ENCODE data around the gene DOP1A. TPM values are rescaled to one million over a fixed set of nuclear protein-coding genes. Genes with fewer than 3 reads are reported as not detected.

Gene DOP1A, protein sequence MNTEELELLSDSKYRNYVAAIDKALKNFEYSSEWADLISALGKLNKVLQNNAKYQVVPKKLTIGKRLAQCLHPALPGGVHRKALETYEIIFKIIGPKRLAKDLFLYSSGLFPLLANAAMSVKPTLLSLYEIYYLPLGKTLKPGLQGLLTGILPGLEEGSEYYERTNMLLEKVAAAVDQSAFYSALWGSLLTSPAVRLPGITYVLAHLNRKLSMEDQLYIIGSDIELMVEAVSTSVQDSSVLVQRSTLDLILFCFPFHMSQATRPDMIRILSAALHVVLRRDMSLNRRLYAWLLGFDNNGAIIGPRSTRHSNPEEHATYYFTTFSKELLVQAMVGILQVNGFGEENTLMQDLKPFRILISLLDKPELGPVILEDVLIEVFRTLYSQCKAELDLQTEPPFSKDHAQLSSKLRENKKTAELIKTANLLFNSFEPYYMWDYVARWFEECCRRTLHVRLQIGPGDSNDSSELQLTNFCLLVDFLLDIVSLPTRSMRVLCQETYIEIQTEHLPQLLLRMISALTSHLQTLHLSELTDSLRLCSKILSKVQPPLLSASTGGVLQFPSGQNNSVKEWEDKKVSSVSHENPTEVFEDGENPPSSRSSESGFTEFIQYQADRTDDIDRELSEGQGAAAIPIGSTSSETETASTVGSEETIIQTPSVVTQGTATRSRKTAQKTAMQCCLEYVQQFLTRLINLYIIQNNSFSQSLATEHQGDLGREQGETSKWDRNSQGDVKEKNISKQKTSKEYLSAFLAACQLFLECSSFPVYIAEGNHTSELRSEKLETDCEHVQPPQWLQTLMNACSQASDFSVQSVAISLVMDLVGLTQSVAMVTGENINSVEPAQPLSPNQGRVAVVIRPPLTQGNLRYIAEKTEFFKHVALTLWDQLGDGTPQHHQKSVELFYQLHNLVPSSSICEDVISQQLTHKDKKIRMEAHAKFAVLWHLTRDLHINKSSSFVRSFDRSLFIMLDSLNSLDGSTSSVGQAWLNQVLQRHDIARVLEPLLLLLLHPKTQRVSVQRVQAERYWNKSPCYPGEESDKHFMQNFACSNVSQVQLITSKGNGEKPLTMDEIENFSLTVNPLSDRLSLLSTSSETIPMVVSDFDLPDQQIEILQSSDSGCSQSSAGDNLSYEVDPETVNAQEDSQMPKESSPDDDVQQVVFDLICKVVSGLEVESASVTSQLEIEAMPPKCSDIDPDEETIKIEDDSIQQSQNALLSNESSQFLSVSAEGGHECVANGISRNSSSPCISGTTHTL (N-terminal part only)
- polyA plus RNA-seq (2012; ENCODE audit: insufficient read length, low read depth) = 1.8 TPM

DNA sequence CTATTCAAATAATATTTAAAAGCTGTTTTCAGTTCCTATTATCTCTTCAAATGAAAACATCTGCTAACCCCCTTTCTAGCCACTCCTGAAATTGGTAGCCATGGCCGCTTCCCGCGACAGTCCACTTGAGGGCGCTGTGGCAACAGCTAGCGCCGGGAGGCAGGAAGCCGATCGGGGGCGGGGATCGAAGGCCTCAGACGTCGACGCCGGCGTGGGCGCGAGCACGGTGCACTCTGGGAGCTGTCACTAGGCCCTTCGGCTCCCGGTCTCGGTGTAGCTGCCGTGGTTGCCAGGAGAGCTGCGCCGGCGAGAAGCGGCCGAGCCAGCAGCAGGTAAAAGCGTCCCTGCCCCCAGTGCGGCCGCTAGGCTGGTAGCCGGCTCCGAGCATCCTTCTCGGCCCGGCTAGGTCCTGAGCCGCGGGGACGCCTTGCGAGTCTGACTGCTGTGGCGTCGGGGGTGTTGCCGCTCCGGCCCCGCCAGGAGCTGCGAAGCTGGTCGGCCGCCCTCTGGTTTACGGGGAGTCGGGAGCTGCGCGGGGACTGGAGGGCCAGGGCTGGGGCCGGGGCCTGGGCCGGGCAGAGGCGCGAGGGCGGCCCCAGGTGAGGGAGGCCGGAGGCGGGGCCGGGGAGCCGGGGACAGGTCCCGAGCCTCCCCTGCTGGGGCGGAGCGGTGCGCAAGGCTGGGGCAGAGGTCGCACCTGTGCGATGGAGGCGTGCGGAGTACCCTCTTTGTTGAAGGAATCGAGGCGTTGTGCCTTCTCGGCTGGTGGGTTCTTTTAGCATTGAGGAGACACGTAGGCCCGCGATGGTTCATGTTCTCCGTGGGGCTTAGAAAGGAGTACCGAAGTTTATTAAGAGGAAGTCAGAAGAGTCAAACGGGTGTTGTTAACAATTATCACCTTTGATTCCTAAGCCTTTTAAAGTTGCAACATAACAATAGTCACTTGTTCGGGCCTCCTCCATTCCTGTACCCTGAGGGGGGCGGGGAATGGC lies at the start of gene DOP1A:
Gene DOP1A (plus strand): TSS at position 224 of the 992 bp plus-strand sequence. CDS start 29,307 bp downstream, outside the sequence.
- TF ChIP-seq REST (IDR thresholded peaks at IDR 0.05; ENCODE audit: insufficient read depth in 1 of 2, low read depth in 2 of 2, low read length in 2 of 2) = no peak
- TF ChIP-seq SIN3A (IDR thresholded peaks at IDR 0.05; ENCODE audit: borderline replicate concordance, insufficient read depth, low read length) = no peak; the same call in 1 of the 2 replicates
- TF ChIP-seq POLR2AphosphoS5 (IDR thresholded peaks at IDR 0.05; ENCODE audit: low read depth, low read length) = peak; percentile 51; the same call in 1 of the 2 replicates
- TF ChIP-seq TAF1 (IDR thresholded peaks at IDR 0.05; ENCODE audit: borderline replicate concordance, insufficient read depth, low read length) = 0 out of 2 replicates have a peak, but pooled peaks have one; percentile 45
- peak; percentile 94 for TF ChIP-seq FOXP2 (optimal IDR thresholded peaks at IDR 0.05; ENCODE audit: borderline replicate concordance, extremely low read depth, extremely low read length, insufficient read depth)

DNA sequence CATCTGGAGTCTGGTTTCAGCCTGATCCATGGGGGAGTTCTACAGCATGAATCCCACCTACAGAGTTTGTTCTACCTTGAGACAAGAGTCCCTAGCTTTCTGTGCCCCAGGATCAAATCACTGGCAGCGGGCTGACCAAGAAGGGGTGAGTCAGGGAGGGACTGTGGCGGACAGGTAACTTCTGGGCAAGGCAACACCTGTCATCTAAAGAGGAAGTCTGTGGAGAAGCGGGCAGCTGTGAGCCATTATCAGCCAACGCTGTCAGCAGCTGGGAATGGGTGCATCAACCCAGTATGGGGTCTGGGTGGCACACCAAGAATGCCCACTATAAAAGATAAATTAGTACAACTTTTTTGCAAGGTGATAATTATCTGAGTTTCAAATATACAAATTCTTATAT lies 47.7 kb upstream of the DOP1A start:
- TF ChIP-seq REST (IDR thresholded peaks at IDR 0.05; ENCODE audit: insufficient read depth in 1 of 2, low read depth in 2 of 2, low read length in 2 of 2) (no peak), TAF1 (IDR thresholded peaks at IDR 0.05; ENCODE audit: borderline replicate concordance, insufficient read depth, low read length) (no peak), FOXP2 (optimal IDR thresholded peaks at IDR 0.05; ENCODE audit: borderline replicate concordance, extremely low read depth, extremely low read length, insufficient read depth) (no peak), POLR2AphosphoS5 (IDR thresholded peaks at IDR 0.05; ENCODE audit: low read depth, low read length) (no peak), SIN3A (IDR thresholded peaks at IDR 0.05; ENCODE audit: borderline replicate concordance, insufficient read depth, low read length) (no peak)

- TF ChIP-seq POLR2AphosphoS5 (IDR thresholded peaks at IDR 0.05; ENCODE audit: low read depth, low read length) = no peak
- TF ChIP-seq REST (IDR thresholded peaks at IDR 0.05; ENCODE audit: insufficient read depth in 1 of 2, low read depth in 2 of 2, low read length in 2 of 2) = no peak
- no peak for TF ChIP-seq SIN3A (IDR thresholded peaks at IDR 0.05; ENCODE audit: borderline replicate concordance, insufficient read depth, low read length)
- no peak for TF ChIP-seq TAF1 (IDR thresholded peaks at IDR 0.05; ENCODE audit: borderline replicate concordance, insufficient read depth, low read length)
- TF ChIP-seq FOXP2 (optimal IDR thresholded peaks at IDR 0.05; ENCODE audit: borderline replicate concordance, extremely low read depth, extremely low read length, insufficient read depth) = no peak
These were observed 35.8 kb upstream of the DOP1A start for GRCh38 chr6:83031689-83032088.

DNA sequence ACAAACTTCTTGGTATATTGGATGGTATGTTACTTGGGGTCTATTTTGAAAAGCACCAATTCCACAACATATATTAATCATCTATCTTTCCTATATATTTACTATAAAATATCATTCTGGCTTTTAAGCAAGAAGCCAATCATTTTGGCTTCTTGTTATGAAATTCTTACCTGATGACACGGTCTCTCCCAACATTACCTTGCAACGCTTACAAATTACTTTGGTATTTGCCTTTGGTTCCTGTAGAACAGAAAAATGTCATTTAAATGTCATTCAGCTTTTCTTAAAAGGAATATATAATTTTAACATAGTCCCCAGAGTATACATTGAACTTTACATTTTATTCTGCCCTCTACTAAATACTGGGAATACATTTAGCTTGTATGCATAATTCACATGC lies 29.2 kb upstream of the DOP1A start:
- TF ChIP-seq SIN3A (IDR thresholded peaks at IDR 0.05; ENCODE audit: borderline replicate concordance, insufficient read depth, low read length) (no peak), FOXP2 (optimal IDR thresholded peaks at IDR 0.05; ENCODE audit: borderline replicate concordance, extremely low read depth, extremely low read length, insufficient read depth) (no peak), REST (IDR thresholded peaks at IDR 0.05; ENCODE audit: insufficient read depth in 1 of 2, low read depth in 2 of 2, low read length in 2 of 2) (no peak), POLR2AphosphoS5 (IDR thresholded peaks at IDR 0.05; ENCODE audit: low read depth, low read length) (no peak), TAF1 (IDR thresholded peaks at IDR 0.05; ENCODE audit: borderline replicate concordance, insufficient read depth, low read length) (no peak)
